Central memory CD8-positive, alpha-beta T cell (primary cell): ENCODE measurements around the gene BHMT.

Source experiments
- ATAC-seq: fragments of 150-1000 bp; cut with Tn5 transposase; replicated peaks from 2 replicates; pipeline ENCODE4 v1.10.0; 2022; ENCODE audit warnings: mild to moderate bottlenecking, moderate FRiP score, moderate number of reproducible peaks; ENCODE audit not compliant: poor library complexity, severe bottlenecking; ENCODE audit errors: extremely low read depth
- DNase-seq, 2 donors: peaks; one replicate each; pipeline ENCODE4 v3.0.0; 2021; ENCODE audit warnings: low spot score in 2 of 2
- H3K27ac Mint-ChIP-seq: one replicate; pipeline ENCODE4 v1.8.0; 2022; ENCODE audit warnings: low read depth, mild to moderate bottlenecking, moderate library complexity, mixed read lengths
- H3K27me3 Mint-ChIP-seq: one replicate; pipeline ENCODE4 v1.8.0; 2022; ENCODE audit warnings: mixed read lengths
- H3K36me3 Mint-ChIP-seq: one replicate; pipeline ENCODE4 v1.8.0; 2022; ENCODE audit warnings: mild to moderate bottlenecking, moderate library complexity, mixed read lengths; ENCODE audit not compliant: insufficient read depth
- H3K4me1 Mint-ChIP-seq: one replicate; pipeline ENCODE4 v1.8.0; 2022; ENCODE audit warnings: mixed read lengths
- H3K4me3 Mint-ChIP-seq: one replicate; pipeline ENCODE4 v1.8.0; 2022; ENCODE audit warnings: mild to moderate bottlenecking, moderate library complexity, mixed read lengths
- H3K9me3 Mint-ChIP-seq: one replicate; pipeline ENCODE4 v1.8.0; 2022; ENCODE audit warnings: mixed read lengths

The BHMT gene

DNA sequence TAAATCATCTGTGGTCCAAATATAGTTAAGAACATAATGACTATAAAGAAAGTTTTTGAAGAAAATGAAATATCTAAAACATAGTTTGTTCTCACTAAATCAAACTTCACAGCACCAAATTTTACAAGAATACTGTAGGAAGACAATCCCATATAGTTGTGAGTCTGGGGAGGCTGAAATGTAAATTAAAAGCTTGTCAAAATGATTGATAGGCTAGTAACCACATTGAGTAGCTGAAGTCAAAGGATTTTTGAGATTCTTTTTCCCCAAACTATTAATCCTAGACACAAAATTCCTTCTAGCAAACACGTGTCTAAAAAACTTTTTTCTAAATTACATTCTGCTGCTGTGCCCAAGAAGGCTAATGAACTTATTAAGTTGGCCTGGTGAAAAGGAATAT, 13.0 kb downstream of the BHMT start:
- Mint-ChIP-seq H3K27ac (no peak overlapping the region), H3K27me3 (no peaks in the 10 kb centered on the region), H3K9me3 (no peaks in the 10 kb centered on the region), H3K4me3 (no peak overlapping the region), H3K36me3 (no peaks in the 10 kb centered on the region), H3K4me1 (no peaks in the 10 kb centered on the region)
- ATAC-seq (no peak), DNase-seq (no peak)

- Mint-ChIP-seq H3K36me3 (no peaks in the 10 kb centered on the region), H3K4me3 (no peak overlapping the region)
Measured at GRCh38 chr5:79130781-79131180, 19.2 kb downstream of the BHMT start.

DNA sequence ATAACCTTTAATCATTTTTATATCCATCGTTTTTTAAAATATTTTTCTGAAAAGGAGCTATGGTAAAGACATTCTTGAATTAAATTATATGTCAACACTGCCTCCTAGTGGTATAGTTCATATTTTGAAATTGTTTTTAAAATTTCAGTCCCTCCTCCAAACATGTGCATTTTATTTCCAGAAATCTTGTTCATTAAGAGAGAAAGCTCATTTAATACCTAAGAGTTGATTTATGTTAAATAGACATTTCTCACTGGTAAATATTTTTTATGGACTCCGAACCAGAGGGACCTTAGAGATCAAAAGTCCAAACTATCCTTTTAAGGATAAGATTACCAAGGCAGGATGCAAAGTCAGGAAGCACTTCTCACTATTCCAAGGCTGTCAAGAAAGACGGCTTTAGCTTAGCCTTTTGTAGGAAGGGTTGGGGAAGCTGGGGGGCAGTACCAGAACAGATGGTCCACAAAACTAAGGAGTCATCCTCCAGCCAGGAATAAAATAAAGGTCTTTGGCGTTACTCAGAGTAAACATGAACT, 21.6 kb downstream of the BHMT start:
- no peak overlapping the region for H3K27ac Mint-ChIP-seq
- no peaks in the 10 kb centered on the region for H3K36me3 Mint-ChIP-seq
- H3K4me3 Mint-ChIP-seq, result peak overlapping the region; percentile 48
- H3K4me1 Mint-ChIP-seq, result peaks cover 10% of the 10 kb centered on the region
- peak; percentile 58 for ATAC-seq
- peaks cover 16% of the 10 kb centered on the region for H3K27me3 Mint-ChIP-seq
- H3K9me3 Mint-ChIP-seq, result no peaks in the 10 kb centered on the region
- no peak for DNase-seq

More at GRCh38 chr5:79130781-79131180, 19.2 kb downstream of the BHMT start:
- ATAC-seq (no peak), DNase-seq (no peak)
- Mint-ChIP-seq H3K9me3 (no peaks in the 10 kb centered on the region), H3K4me1 (peaks cover 10% of the 10 kb centered on the region), H3K27me3 (peaks cover 16% of the 10 kb centered on the region), H3K27ac (no peak overlapping the region)

- Mint-ChIP-seq H3K36me3 (no peaks in the 10 kb centered on the region), H3K4me3 (peak overlapping the region; percentile 48), H3K27me3 (peaks cover 16% of the 10 kb centered on the region), H3K4me1 (peaks cover 10% of the 10 kb centered on the region), H3K9me3 (no peaks in the 10 kb centered on the region), H3K27ac (no peak overlapping the region)
- ATAC-seq (peak; percentile 58), DNase-seq (peak; percentile 17 to 41)
Measured at GRCh38 chr5:79133657-79134451, 22.2 kb downstream of the BHMT start.

- H3K4me3 Mint-ChIP-seq, result no peak overlapping the region
- DNase-seq (no peak), ATAC-seq (no peak)
- H3K36me3 Mint-ChIP-seq, result no peaks in the 10 kb centered on the region
- H3K27me3 Mint-ChIP-seq, result peaks cover 16% of the 10 kb centered on the region
- H3K27ac Mint-ChIP-seq, result no peak overlapping the region
- no peaks in the 10 kb centered on the region for H3K9me3 Mint-ChIP-seq
- peaks cover 10% of the 10 kb centered on the region for H3K4me1 Mint-ChIP-seq
Measured at GRCh38 chr5:79135790-79136553, 24.4 kb downstream of the BHMT start.

- H3K4me1 Mint-ChIP-seq, result peaks cover 10% of the 10 kb centered on the region
- DNase-seq, result no peak
- H3K4me3 Mint-ChIP-seq, result no peak overlapping the region
- ATAC-seq, result no peak
- peaks cover 16% of the 10 kb centered on the region for H3K27me3 Mint-ChIP-seq
- H3K27ac Mint-ChIP-seq, result no peak overlapping the region
- H3K36me3 Mint-ChIP-seq, result no peaks in the 10 kb centered on the region
- H3K9me3 Mint-ChIP-seq, result no peaks in the 10 kb centered on the region
Measured at GRCh38 chr5:79136618-79137017, 25.0 kb downstream of the BHMT start.

DNA sequence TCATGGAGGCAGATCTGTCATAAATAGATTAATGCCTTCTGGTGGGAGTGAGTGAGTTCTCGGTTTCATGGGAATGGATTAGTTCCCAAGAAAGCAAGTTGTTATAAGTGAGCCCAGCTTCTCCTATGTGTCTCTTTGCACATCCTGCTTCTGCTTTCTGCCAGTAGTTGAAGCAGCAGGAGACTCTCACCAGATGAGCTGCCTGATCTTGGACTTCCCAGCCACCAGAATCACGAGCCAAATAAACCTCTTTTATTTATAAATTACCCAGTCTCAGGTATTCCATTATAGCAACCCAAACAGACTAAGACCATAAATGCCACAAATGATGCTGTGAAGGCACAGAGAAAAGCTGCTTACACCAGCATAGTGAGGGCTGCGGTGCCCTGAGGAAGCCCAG, 28.9 kb downstream of the BHMT start:
- Mint-ChIP-seq H3K4me1 (no peaks in the 10 kb centered on the region), H3K4me3 (no peak overlapping the region), H3K27ac (no peak overlapping the region), H3K27me3 (peaks cover 18% of the 10 kb centered on the region), H3K36me3 (peaks cover 1% of the 10 kb centered on the region), H3K9me3 (no peaks in the 10 kb centered on the region)
- DNase-seq, result no peak
- ATAC-seq, result no peak

GRCh38 chr5:79143684-79144379, 32.2 kb downstream of the BHMT start:
- DNase-seq (no peak), ATAC-seq (no peak)
- Mint-ChIP-seq H3K4me3 (no peak overlapping the region), H3K9me3 (no peaks in the 10 kb centered on the region), H3K27ac (no peak overlapping the region), H3K36me3 (peaks cover 1% of the 10 kb centered on the region), H3K27me3 (peaks cover 24% of the 10 kb centered on the region), H3K4me1 (no peaks in the 10 kb centered on the region)

- Mint-ChIP-seq H3K4me3 (no peak overlapping the region), H3K27me3 (peaks cover 24% of the 10 kb centered on the region), H3K27ac (no peak overlapping the region), H3K9me3 (no peaks in the 10 kb centered on the region), H3K36me3 (peaks cover 1% of the 10 kb centered on the region), H3K4me1 (no peaks in the 10 kb centered on the region)
- ATAC-seq (no peak), DNase-seq (no peak)
Measured at GRCh38 chr5:79147076-79147475, 35.5 kb downstream of the BHMT start.

DNA sequence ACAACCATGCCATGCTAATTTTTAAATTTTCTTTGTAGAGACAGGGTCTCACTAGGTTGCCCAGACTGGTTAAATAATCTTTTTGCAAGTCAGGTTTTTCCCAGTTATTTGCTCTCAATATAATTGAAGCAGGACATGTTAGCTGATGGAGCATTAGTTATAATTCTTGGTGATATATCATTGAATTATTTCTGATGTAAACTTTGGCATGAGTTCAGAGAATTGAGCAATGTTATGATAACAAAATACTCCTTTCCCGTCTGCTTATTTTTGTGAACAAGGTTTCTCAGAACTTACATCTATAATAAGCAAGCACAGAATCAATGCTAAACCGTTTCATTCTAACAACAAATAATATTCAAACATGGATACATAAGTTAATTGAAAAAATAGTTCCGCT, 37.8 kb downstream of the BHMT start:
- no peak for ATAC-seq
- H3K27ac Mint-ChIP-seq, result no peak overlapping the region

DNA sequence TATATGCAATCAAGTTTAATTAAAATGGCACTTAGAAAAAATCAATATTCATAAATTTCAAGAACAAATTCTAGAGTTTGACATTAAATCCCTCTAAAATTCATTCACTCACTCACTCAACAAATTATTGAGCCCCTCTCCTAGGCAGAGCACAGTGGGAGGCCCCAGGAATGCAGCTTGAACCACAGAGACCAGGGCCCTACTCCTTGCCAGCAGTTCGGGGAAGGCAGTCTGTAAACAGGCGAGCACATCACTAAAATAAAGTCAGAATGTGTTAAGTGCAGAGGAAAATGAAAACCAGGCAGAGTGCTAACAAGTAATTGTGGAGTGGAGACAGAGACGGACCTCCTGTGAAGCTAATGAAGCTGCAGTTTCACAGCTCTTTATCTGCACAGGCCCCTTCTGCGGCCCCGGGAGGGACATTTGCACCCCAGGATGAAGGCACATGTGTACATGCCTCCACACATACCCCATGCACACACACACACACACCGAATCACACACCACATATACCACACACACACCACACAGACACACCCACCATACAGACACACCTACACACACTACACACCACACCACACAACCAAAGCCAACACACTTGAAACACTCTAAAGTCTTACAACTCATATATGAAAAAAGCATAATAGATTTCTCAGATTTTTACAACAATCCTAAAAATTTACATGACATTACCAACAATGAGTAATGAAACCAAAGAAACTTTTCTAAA, 40.5 kb downstream of the BHMT start:
- H3K4me3 Mint-ChIP-seq, result no peak overlapping the region
- no peak for ATAC-seq
- H3K4me1 Mint-ChIP-seq, result no peaks in the 10 kb centered on the region
- peaks cover 16% of the 10 kb centered on the region for H3K27me3 Mint-ChIP-seq
- H3K36me3 Mint-ChIP-seq, result no peaks in the 10 kb centered on the region
- H3K9me3 Mint-ChIP-seq, result no peaks in the 10 kb centered on the region
- H3K27ac Mint-ChIP-seq, result no peak overlapping the region
- DNase-seq, result no peak

More for the DNA sequence above, 37.8 kb downstream of the BHMT start:
- Mint-ChIP-seq H3K4me1 (no peaks in the 10 kb centered on the region), H3K4me3 (no peak overlapping the region), H3K36me3 (no peaks in the 10 kb centered on the region), H3K27me3 (peaks cover 20% of the 10 kb centered on the region), H3K9me3 (no peaks in the 10 kb centered on the region)
- DNase-seq, result no peak

DNA sequence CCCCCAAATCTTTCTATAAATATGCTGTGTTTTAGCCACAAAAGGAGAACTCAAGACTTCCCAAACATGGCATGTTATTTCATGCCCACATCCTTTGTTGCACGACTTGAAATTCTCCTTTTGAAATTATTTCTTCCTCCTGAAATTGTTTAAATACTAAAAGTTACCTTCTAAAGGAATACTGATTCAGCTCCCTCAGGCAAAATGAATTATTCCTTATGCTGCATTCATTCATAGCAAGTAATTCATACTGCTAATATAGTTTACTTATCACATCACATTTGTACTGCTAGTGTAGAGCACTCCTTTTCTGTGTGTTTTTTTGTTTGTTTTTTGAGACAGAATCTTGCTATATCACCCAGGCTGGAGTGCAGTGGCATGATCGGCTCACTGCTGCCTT, 45.7 kb downstream of the BHMT start:
- Mint-ChIP-seq H3K4me1 (no peaks in the 10 kb centered on the region), H3K9me3 (no peaks in the 10 kb centered on the region), H3K4me3 (no peak overlapping the region), H3K27me3 (peaks cover 41% of the 10 kb centered on the region), H3K27ac (no peak overlapping the region), H3K36me3 (no peaks in the 10 kb centered on the region)
- no peak for DNase-seq
- ATAC-seq, result no peak
